Glomerular visceral epithelial cell (primary cell): Measurements from ENCODE around the gene TMEM129.

Source experiments
- DNase-seq: peaks from one replicate; pipeline ENCODE4 v3.0.0-alpha.2; 2016; ENCODE audit errors: extremely low spot score

Gene TMEM129

DNA sequence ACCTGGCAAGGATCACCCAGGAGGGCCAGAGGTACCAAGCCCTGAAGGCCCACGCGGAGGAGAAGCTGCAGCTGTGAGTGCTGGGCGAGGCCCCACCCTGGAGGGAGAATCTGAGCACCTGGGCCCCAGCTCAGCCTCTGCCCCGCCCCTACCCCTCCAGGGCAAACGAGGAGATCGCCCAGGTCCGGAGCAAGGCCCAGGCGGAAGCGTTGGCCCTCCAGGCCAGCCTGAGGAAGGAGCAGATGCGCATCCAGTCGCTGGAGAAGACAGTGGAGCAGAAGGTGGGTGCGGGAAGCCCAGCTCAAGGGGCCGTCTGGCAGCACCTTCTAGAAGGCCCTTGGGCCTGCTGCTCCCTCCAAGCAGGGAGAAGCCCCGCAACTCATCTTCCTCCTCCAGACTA is 23.4 kb upstream of the TMEM129 start:
- no peak for DNase-seq

- DNase-seq, result no peak
Measured at GRCh38 chr4:1743975-1744374, 22.9 kb upstream of the TMEM129 start.

DNA sequence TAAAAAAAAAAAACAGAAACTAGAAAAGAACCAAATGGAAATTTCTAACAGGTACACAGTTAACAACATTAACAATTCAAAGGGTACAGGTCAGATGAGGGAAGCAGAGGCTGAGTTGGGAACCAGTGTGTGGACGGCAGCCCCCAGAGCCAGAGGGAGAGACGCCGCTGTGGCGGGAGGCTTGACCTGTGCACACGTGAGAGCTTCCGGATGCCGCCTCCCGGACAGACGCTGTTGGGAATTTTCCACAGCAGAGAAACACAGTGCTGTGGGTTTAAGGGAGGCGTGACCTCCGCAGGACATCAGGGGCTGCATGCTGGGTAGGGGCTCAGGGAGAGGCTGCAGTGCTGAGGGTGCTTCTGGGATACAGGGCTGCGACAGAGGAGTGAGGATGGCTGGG is 22.4 kb upstream of the TMEM129 start:
- no peak for DNase-seq

- DNase-seq, result no peak
Measured at GRCh38 chr4:1741208-1741607, 20.1 kb upstream of the TMEM129 start.

- DNase-seq, result no peak
Measured at GRCh38 chr4:1740021-1740545, 19.0 kb upstream of the TMEM129 start.

GRCh38 chr4:1739358-1739757 is 18.2 kb upstream of the TMEM129 start:
- no peak for DNase-seq

DNA sequence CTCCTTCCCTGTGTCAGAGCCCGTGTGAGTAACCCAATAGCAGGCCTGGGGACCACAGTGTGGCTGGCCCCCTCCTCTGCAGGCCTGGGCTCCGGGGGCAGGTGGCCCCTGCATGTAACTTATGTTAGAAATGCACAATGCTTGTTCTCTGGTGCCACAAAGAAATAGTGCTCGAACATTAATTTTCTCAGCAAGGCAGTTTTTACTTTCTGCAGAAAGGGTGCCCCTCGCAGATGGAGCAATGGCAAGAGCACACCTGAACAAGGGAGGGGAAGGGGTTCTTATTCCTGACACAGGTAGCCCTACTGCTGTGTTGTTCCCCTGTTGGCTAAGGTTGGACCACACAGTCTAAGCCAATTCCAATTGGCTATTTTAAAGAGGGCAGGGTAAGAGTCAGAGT is 17.3 kb upstream of the TMEM129 start:
- no peak for DNase-seq

GRCh38 chr4:1737666-1738065 is 16.5 kb upstream of the TMEM129 start:
- DNase-seq, result no peak

DNA sequence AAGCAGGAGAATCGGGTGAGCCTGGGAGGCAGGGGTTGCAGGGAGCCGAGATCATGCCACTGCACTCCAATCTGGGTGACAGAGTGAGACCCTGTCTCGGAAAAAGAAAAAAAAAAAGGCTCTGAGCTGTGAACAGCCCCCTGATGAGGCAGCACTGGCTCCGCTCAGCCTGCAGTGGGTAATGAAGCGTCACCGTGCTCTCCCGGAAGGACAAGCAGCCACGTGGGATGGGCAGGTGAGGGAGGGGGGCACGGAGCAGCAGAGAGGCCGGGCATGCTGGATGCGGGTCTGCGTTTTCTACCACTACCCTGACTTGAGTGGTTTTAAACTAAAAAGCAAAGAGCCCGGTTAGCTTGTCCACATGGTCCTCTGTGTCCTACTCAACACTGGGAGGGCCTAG is 15.7 kb upstream of the TMEM129 start:
- DNase-seq, result no peak

- no peak for DNase-seq
Measured at GRCh38 chr4:1735215-1735614, 14.1 kb upstream of the TMEM129 start.

DNA sequence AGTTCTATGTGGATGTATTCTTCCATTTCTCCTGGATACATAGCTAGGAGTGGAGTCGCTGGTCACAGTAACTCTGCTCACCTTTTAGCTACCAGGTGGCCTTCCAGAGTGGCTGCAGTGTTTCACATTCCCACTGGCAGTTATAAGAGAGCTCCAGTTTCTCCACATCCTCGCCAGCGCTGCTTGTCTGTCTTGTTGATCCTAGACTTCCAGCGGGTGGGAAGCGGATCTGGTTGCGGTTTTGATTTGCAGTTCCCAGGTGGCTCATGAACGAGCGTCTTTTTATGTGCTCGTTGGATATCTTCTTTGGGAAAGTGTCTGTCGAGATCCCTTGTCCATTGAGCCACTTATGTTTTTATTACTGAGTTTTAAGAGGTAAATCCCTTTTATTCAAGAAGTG is 11.8 kb upstream of the TMEM129 start:
- DNase-seq, result no peak

GRCh38 chr4:1731180-1731579 is 10.1 kb upstream of the TMEM129 start:
- DNase-seq, result peak; percentile 78

DNA sequence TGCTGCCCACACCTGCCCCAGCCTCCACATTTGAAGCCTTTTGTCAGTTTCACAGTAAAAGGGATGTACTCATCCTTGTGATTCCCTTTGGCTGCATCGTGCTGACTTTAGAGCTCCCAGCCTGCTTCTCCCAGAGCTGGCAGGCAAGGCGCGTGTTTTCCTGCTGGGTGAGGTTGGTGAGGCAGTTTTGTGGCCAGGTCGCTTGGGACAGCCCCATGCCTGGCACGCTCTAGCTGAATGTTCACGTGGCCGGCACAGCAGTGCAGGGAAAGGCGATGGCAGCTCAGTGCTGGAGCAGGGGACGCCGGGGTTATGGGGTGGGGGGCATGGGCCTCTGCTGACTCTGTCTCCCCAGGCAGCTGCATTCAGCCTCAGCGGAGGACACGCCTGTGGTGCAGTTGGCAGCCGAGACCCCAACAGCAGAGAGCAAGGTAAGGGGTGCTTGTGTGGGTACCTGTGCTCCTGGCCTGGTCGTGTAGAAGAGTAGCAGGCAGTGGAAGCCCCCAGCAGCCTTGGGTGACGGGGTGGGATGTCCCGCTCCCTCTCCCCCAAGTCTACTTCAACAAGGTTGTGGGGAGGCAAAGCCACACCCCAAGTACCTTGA is 9.5 kb upstream of the TMEM129 start:
- DNase-seq, result no peak

GRCh38 chr4:1728061-1728980 is 7.2 kb upstream of the TMEM129 start:
- DNase-seq, result no peak

DNA sequence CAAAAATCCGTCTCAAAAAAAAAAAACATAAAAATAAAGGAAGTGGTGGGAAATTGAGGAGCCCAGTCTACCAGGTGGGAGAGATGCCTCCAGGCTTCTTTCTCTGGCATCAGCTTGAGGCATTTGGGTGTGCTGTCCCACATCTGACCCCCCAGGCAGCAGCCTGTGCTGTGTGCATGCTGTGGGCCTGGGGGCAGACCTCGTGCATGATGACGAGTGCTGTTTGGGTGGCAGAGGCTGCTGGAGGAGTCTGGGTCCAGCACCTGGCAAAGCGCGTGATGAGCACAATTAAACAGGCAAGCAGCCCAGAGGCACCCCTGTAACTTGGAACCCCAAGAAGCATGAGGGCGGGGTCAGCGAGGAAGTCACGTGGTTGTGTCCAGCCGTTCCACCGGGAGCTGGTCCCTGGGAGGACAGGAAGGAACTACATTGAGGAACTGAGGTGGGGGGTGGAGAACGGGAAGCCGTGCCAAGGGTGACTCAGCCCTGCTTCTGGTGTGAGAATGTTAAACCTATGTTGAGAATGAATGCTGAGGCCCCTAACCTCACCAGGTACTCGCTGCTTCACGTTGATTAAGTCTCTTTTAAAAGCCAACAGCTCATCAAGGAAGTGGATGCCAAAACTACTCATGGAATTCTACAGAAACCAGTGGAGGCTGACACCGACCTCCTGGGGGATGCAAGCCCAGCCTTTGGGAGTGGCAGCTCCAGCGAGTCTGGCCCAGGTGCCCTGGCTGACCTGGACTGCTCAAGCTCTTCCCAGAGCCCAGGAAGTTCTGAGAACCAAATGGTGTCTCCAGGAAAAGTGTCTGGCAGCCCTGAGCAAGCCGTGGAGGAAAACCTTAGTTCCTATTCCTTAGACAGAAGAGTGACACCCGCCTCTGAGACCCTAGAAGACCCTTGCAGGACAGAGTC is 6.3 kb upstream of the TMEM129 start:
- peak; percentile 94 for DNase-seq

GRCh38 chr4:1726146-1726934 is 5.2 kb upstream of the TMEM129 start:
- peak; percentile 88 for DNase-seq

GRCh38 chr4:1725521-1725920 is 4.4 kb upstream of the TMEM129 start:
- DNase-seq, result no peak

DNA sequence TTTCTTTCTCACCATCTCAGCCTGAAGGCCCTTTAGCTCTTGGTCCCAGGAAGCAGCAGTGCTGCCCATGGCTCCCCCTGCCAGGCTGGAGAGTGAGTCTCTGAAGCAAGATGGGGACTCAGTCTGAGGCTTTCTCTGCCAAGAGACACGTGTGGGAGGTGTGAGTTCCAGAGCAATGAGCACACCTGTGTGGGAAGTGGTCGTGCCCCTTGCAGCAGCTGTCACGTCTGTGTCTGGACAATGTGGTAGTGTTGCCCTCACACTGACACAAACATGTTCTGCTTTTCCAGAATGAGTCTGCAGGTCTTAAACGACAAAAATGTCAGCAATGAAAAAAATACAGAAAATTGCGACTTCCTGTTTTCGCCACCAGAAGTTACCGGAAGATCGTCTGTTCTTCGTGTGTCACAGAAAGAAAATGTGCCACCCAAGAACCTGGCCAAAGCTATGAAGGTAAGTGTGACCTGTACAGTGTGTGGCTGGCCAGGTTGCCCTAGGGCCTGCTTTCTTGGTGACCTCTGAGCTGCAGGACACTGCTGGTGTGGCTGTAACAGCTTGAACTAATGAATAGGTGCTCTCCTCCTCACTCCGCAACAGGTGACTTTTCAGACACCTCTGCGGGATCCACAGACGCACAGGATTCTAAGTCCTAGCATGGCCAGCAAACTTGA is 2.1 kb upstream of the TMEM129 start:
- DNase-seq, result no peak

DNA sequence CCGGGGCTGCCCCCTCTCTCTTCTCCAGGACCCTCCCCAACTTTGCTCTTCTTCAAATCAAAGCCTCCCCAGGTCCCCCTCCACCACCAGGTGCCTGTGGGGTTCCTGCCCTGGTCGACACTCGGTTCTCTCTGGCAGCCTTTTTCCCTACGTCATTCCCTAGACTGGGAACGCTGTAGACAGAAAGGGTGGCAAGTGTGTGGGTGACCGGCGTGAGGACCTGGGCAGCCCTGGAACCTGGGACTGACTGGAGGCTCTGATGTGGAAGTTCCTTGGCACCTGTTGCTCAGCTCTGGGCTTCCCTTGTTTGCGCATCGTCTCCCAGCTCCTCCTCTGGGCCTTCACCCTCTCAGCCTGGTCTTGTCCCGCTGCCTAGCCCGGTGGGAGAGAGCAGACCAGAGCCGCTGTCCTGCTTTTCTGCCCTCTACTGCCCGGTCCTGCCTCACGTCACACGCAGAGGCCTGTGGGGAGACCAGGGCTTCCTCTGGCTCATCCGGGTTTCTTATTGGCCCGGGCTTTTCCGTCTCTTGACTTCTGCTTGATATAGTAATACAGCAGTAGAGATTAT is 1.5 kb upstream of the TMEM129 start:
- DNase-seq, result no peak
